Esophagus muscularis mucosa (tissue), 4 donors: ENCODE measurements around the gene MRPL46. TPM values are rescaled to one million over a fixed set of nuclear protein-coding genes. Genes with fewer than 3 reads are reported as not detected.
A peak's percentile ranks its signal among the peaks of the same experiment; 100 is the strongest.

Experiments used
- DNase-seq: peaks from one replicate; pipeline ENCODE4 v3.0.0-alpha.2; 2017; ENCODE audit errors: extremely low spot score
- H3K27ac ChIP-seq, 4 donors: fragments of 200-600 bp; sonication (generic); replicated peaks in 1 of 4; 1 replicate in 3 of 4; 2 replicates in 1 of 4; pipeline ENCODE4 v1.5.1; 2016 to 2019; ENCODE audit warnings: mild to moderate bottlenecking in 1 of 4
- H3K27me3 ChIP-seq, 4 donors: fragments of 200-600 bp; sonication (generic); one replicate each; pipeline versions ENCODE4 v1.5.1 to v1.6.0; 2016 to 2019
- H3K36me3 ChIP-seq, 4 donors: fragments of 200-600 bp; sonication (generic); one replicate each; pipeline ENCODE4 v1.5.1; 2016 to 2019
- H3K4me1 ChIP-seq, 4 donors: fragments of 200-600 bp; sonication (generic); one replicate each; pipeline ENCODE4 v1.5.1; 2016 to 2019
- H3K4me3 ChIP-seq, 4 donors: fragments of 200-600 bp; sonication (generic); 1 replicate in 2 of 4; 2 replicates in 2 of 4; pipeline ENCODE4 v1.5.1; 2016 to 2019; ENCODE audit warnings: mild to moderate bottlenecking in 4 of 4, moderate library complexity in 1 of 4
- H3K9me3 ChIP-seq, 4 donors: fragments of 200-600 bp; sonication (generic); 1 replicate in 3 of 4; 2 replicates in 1 of 4; pipeline ENCODE4 v1.5.1; 2016 to 2019
- EP300 ChIP-seq: sonication (generic); formaldehyde crosslinking; IDR thresholded peaks from one replicate; pipeline ENCODE4 v1.6.1; 2017; ENCODE audit warnings: antibody characterized with exemption
- POLR2A ChIP-seq: fragments of 450-650 bp; IDR thresholded peaks from one replicate; pipeline ENCODE4 v1.6.1; 2017; ENCODE audit warnings: antibody characterized with exemption, moderate library complexity, mild to moderate bottlenecking, low read depth
- POLR2AphosphoS5 ChIP-seq, 2 donors: sonication (generic); formaldehyde crosslinking; IDR thresholded peaks; one replicate each; pipeline ENCODE4 v1.6.1; 2017; ENCODE audit warnings: antibody characterized with exemption in 2 of 2
- WGBS: methylation state at CpG from one replicate; pipeline ENCODE4 v1.1.5; 2018; 5-methylcytosine and 5-hydroxymethylcytosine counted together
- intact Hi-C: fragments of 100-400 bp; cut with DNase I; formaldehyde crosslinking; loops from one replicate; pipeline ENCODE4 v1.15.1; 2023
- total RNA-seq, 4 donors: library from RNA; depleted of rRNA; stranded (reverse); fragments of >200 nt; gene quantifications; one replicate each; pipeline versions ENCODE4 v1.1.0 to v1.2.1, GENCODE V29; 2016
- TF ChIP-seq, protein P1 (sequence below), 3 experiments: fragments of 200-600 bp in 2 of 3; fragments of 450-650 bp in 1 of 3; sonication (generic) in 2 of 3; IDR thresholded peaks; one replicate each; pipeline ENCODE4 v1.5.1; 2017 to 2019; ENCODE audit warnings: antibody characterized with exemption in 3 of 3, mild to moderate bottlenecking in 2 of 3, moderate library complexity in 1 of 3

Gene MRPL46
- total RNA-seq, 4 donors from 2014 or later: 14.5 to 27.8 (median 25.1) TPM

DNA sequence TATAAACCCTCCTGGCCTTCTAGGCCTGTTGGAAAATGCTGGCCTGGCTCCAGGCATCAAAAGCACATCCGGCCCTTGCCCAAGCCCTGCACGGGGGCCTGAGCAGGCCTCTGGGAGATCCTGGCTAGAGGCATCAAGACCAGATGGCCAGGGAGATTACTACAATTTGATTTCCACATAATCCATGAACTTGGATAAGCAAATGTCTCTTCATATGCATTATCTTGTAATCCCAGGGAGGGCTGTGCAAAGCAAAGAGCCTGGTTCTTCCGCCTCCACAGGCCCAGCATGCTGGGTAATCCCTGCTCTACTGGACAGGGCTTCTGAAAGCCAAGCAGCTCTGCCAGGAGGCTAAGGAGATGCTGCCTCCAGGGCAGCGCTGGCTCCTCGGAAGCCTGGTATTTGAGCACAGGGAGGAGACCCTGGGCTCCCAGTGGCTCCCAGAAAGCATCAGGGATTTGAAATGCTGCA lies 18.2 kb downstream of the MRPL46 start:
- intact Hi-C loops: no loop called here
- peaks cover 0 to 1% (median 0%) of the 10 kb centered on the region in 4 donors for H3K9me3 ChIP-seq
- H3K36me3 ChIP-seq: no peaks in the 10 kb centered on the region
- 67% methylated on average over 3 of the region's 5 CpGs for WGBS
- DNase-seq: peak; percentile 80
- H3K27ac ChIP-seq: no peak overlapping the region
- peaks cover 0 to 8% (median 0%) of the 10 kb centered on the region in 4 donors for H3K27me3 ChIP-seq
- no peak overlapping the region for H3K4me3 ChIP-seq
- H3K4me1 ChIP-seq: no peaks in the 10 kb centered on the region
- TF ChIP-seq EP300 (no peak), POLR2AphosphoS5 (IDR thresholded peaks at IDR 0.05) (no peak), POLR2A (no peak)
- TF ChIP-seq, protein P1, sequence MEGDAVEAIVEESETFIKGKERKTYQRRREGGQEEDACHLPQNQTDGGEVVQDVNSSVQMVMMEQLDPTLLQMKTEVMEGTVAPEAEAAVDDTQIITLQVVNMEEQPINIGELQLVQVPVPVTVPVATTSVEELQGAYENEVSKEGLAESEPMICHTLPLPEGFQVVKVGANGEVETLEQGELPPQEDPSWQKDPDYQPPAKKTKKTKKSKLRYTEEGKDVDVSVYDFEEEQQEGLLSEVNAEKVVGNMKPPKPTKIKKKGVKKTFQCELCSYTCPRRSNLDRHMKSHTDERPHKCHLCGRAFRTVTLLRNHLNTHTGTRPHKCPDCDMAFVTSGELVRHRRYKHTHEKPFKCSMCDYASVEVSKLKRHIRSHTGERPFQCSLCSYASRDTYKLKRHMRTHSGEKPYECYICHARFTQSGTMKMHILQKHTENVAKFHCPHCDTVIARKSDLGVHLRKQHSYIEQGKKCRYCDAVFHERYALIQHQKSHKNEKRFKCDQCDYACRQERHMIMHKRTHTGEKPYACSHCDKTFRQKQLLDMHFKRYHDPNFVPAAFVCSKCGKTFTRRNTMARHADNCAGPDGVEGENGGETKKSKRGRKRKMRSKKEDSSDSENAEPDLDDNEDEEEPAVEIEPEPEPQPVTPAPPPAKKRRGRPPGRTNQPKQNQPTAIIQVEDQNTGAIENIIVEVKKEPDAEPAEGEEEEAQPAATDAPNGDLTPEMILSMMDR (IDR thresholded peaks at IDR 0.05): no peak

DNA sequence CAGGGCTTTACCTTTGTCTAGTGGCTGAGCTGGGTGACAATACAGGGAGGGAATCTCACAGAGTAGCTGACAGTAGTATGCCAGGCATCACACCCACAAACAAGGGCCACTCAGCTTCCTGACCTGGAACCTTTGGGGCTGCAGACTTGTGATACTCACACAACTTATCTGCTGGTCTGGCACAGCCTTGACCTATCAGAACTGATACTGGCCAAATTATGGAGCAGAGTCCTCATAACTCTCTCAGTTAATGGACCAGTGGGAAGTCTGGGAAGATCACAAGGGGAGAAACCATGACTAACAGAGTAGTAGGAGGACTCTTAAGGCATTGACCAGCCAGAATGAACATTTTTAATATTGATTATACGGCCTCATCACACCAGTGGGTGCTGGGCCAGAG lies 19.4 kb downstream of the MRPL46 start:
- Histone ChIP-seq H3K36me3 (no peaks in the 10 kb centered on the region), H3K27ac (no peak overlapping the region), H3K27me3 (peaks cover 0 to 8% (median 0%) of the 10 kb centered on the region in 4 donors), H3K4me1 (no peaks in the 10 kb centered on the region), H3K4me3 (no peak overlapping the region), H3K9me3 (peaks cover 0 to 12% (median 10%) of the 10 kb centered on the region in 4 donors)
- no peak for TF ChIP-seq EP300
- no peak for TF ChIP-seq POLR2A
- TF ChIP-seq POLR2AphosphoS5 (IDR thresholded peaks at IDR 0.05): no peak
- TF ChIP-seq, protein P1 (IDR thresholded peaks at IDR 0.05): no peak
- peak; percentile 72 for DNase-seq
- intact Hi-C loops: no loop called here
- WGBS: 93% methylated on average over 1 of the region's 1 CpG

DNA sequence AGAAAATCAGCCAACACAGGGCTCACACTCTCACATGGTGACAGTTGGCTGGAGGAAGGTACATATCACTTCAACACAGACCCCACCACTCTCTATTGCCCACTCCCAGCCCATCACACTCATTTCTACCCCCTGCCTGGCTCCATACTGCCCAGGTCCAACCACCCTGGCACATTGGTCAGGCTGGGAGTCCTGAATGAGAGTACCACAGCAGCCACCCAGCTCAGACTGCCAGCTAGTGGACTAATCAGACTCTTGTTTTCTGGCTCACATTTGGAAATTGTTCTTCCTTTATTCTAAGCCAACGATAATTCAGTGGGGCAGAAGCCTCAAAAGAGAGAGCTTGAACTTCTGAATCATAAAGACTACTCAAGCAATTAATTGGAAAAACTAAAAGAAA lies 20.0 kb downstream of the MRPL46 start:
- no peak for TF ChIP-seq EP300
- TF ChIP-seq, protein P1 (IDR thresholded peaks at IDR 0.05): no peak
- TF ChIP-seq POLR2A: no peak
- TF ChIP-seq POLR2AphosphoS5 (IDR thresholded peaks at IDR 0.05): no peak
- peak; percentile 75 for DNase-seq
- H3K36me3 ChIP-seq: no peaks in the 10 kb centered on the region
- peaks cover 0 to 8% (median 0%) of the 10 kb centered on the region in 4 donors for H3K27me3 ChIP-seq
- 76% methylated on average over 1 of the region's 1 CpG for WGBS
- H3K4me1 ChIP-seq: no peaks in the 10 kb centered on the region
- intact Hi-C loops: no loop called here
- no peak overlapping the region for H3K4me3 ChIP-seq
- H3K9me3 ChIP-seq: peaks cover 0 to 15% (median 10%) of the 10 kb centered on the region in 4 donors
- H3K27ac ChIP-seq: no peak overlapping the region

GRCh38 chr15:88441076-88441730 lies 26.0 kb downstream of the MRPL46 start:
- intact Hi-C loops: no loop called here
- peak; percentile 47 for DNase-seq
- peaks cover 0 to 47% (median 0%) of the 10 kb centered on the region in 4 donors for H3K27me3 ChIP-seq
- H3K4me3 ChIP-seq: no peak overlapping the region
- H3K9me3 ChIP-seq: peaks cover 0 to 15% (median 10%) of the 10 kb centered on the region in 4 donors
- no peak overlapping the region for H3K27ac ChIP-seq
- no peak for TF ChIP-seq POLR2A
- TF ChIP-seq POLR2AphosphoS5 (IDR thresholded peaks at IDR 0.05): no peak
- TF ChIP-seq, protein P1 (IDR thresholded peaks at IDR 0.05): no peak
- H3K36me3 ChIP-seq: no peaks in the 10 kb centered on the region
- H3K4me1 ChIP-seq: no peaks in the 10 kb centered on the region
- 81% methylated on average over 2 of the region's 2 CpGs for WGBS
